Coronary artery (tissue), 2 donors: ENCODE results near the gene PTH2.
A peak's percentile ranks its signal among the peaks of the same experiment; 100 is the strongest.

Experiments
- DNase-seq: peaks from one replicate; pipeline ENCODE4 v3.0.0-alpha.2; 2017; ENCODE audit warnings: low spot score
- H3K27ac ChIP-seq, 2 donors: fragments of 200-600 bp; sonication (generic); one replicate each; pipeline ENCODE4 v1.5.1; 2016 to 2019
- H3K4me3 ChIP-seq: fragments of 200-600 bp; sonication (generic); 2 replicates; pipeline ENCODE4 v1.5.1; 2016; ENCODE audit warnings: mild to moderate bottlenecking, moderate library complexity
- CTCF ChIP-seq: fragments of 200-600 bp; sonication (generic); IDR thresholded peaks from one replicate; pipeline ENCODE4 v1.5.1; 2019; ENCODE audit warnings: antibody characterized with exemption

PTH2 gene

GRCh38 chr19:49435670-49436069, 12.4 kb upstream of the PTH2 start:
- no peak for DNase-seq
- Histone ChIP-seq H3K4me3 (no peak overlapping the region), H3K27ac (no peak overlapping the region)
- TF ChIP-seq CTCF = no peak

DNA sequence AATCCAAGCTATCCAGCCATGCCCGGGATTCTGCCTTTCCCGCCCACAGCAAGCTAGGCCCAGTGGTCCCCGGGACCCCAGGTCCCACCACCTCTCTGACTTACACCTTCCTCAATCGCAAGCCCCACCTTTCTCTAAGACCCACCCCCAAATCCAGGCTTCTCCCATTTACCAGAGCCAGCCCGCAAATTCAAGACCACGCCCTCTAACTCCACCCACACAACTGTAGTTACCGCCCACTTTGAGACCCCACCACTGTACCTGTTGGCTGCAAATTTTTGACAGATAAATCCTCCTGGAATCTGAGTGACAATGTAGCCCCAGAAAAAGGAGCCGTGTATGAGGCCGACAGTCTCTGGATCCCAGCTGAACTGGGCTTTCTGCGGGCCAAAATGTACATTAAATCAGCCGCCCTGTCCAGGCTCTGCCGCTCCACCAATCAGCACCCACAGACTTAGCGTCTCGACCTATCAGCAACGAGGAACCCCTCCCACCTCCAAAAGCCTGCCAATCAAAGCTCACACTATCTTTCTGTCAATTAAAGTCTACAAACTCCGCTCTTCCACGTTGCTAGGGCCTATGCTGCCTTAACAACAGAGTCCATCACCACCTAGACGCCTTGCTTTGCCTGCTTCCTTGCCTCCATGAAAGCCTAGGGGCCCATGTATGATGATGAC, 11.8 kb upstream of the PTH2 start:
- Histone ChIP-seq H3K27ac (no peak overlapping the region), H3K4me3 (no peak overlapping the region)
- no peak for TF ChIP-seq CTCF
- DNase-seq = no peak

GRCh38 chr19:49433240-49433901, 10.1 kb upstream of the PTH2 start:
- no peak for TF ChIP-seq CTCF
- no peak for DNase-seq
- H3K4me3 ChIP-seq = no peak overlapping the region
- H3K27ac ChIP-seq = no peak overlapping the region

GRCh38 chr19:49432141-49433073, 9.2 kb upstream of the PTH2 start:
- DNase-seq = no peak
- Histone ChIP-seq H3K27ac (no peak overlapping the region), H3K4me3 (peak overlapping the region; percentile 28)
- TF ChIP-seq CTCF = no peak

- no peak overlapping the region for H3K27ac ChIP-seq
- no peak for TF ChIP-seq CTCF
- DNase-seq = no peak
- H3K4me3 ChIP-seq = no peak overlapping the region
Measured at GRCh38 chr19:49431330-49431749, 8.1 kb upstream of the PTH2 start.

DNA sequence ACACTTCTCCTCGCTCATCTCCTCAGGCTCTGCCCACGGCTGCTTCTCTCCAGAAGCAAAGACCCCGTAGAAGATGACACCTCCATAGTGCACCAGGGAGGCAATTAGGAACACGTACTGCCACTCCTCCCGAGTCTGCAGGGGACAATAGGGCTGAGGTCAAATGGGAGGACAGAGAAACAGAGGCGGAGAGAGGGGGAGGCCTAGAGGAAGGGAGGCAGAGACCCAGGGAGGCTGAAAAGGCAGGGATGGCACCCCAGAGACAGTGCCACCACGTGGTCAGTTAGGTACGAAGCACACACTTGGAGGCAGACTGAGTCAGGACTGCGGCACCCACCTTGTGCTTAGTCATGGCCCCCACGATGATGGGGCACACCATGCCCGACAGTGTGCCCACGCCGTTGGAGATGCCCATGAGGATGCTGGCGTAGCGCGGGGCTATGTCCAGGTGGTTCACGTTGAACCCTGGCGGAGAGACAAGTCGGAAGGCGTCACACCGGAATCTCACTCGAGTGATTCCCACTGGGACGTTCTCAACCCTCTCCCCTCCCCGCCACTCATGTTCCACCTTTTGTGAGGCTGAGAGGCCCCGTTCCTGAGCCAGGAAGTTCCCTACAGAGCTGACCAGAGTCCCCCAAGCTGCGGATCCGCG, 7.6 kb upstream of the PTH2 start:
- H3K27ac ChIP-seq = no peak overlapping the region
- no peak for DNase-seq
- TF ChIP-seq CTCF = no peak
- H3K4me3 ChIP-seq = no peak overlapping the region
